NB4 (cell line): Measurements from ENCODE around the gene EPHA6.

Experiments used
- MAX ChIP-seq: IDR thresholded peaks from 2 replicates; pipeline ENCODE4 v1.6.1; 2011; ENCODE audit warnings: low read depth, low read length
- MYC ChIP-seq: IDR thresholded peaks from 2 replicates; pipeline ENCODE4 v1.6.1; 2011; ENCODE audit warnings: low read depth, low read length
- POLR2A ChIP-seq: IDR thresholded peaks from 2 replicates; pipeline ENCODE4 v1.6.1; 2011; ENCODE audit warnings: mild to moderate bottlenecking; ENCODE audit not compliant: insufficient read length; ENCODE audit errors: extremely low read depth
- TF ChIP-seq, protein P1 (sequence below): IDR thresholded peaks from one replicate; pipeline ENCODE4 v1.5.1; 2012; ENCODE audit warnings: low read depth, low read length

GRCh38 chr3:97230486-97230885, 416.1 kb downstream of the EPHA6 start:
- TF ChIP-seq, protein P1, sequence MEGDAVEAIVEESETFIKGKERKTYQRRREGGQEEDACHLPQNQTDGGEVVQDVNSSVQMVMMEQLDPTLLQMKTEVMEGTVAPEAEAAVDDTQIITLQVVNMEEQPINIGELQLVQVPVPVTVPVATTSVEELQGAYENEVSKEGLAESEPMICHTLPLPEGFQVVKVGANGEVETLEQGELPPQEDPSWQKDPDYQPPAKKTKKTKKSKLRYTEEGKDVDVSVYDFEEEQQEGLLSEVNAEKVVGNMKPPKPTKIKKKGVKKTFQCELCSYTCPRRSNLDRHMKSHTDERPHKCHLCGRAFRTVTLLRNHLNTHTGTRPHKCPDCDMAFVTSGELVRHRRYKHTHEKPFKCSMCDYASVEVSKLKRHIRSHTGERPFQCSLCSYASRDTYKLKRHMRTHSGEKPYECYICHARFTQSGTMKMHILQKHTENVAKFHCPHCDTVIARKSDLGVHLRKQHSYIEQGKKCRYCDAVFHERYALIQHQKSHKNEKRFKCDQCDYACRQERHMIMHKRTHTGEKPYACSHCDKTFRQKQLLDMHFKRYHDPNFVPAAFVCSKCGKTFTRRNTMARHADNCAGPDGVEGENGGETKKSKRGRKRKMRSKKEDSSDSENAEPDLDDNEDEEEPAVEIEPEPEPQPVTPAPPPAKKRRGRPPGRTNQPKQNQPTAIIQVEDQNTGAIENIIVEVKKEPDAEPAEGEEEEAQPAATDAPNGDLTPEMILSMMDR: no peak
- TF ChIP-seq MYC (no peak), MAX (no peak), POLR2A (no peak)
